GM23338 (cell line): Measurements from ENCODE around the gene CSNK1E. TPM values are rescaled to one million over a fixed set of nuclear protein-coding genes. Genes with fewer than 3 reads are reported as not detected.

ENCODE experiments used
- ATAC-seq: fragments of 200-7000 bp; cut with Tn5 transposase; 3 replicates; pipeline ENCODE4 v1.9.1; 2020
- DNase-seq: peaks from one replicate; pipeline ENCODE4 v3.0.0-alpha.2; 2015; ENCODE audit warnings: low spot score
- H2AFZ ChIP-seq: fragments of 200-600 bp; sonication (generic); 2 replicates; pipeline ENCODE4 v1.8.0; 2016; ENCODE audit warnings: antibody characterized with exemption, mild to moderate bottlenecking, moderate library complexity
- H3F3A ChIP-seq: fragments of 200-600 bp; sonication (generic); replicated peaks from 2 replicates; pipeline ENCODE4 v1.8.0; 2017; ENCODE audit warnings: antibody characterized with exemption, mixed run types, low read depth
- H3K27ac ChIP-seq: fragments of 200-600 bp; sonication (generic); 2 replicates; pipeline ENCODE4 v1.6.1; 2016; ENCODE audit warnings: low read depth
- H3K27me3 ChIP-seq: fragments of 200-600 bp; sonication (generic); 2 replicates; pipeline ENCODE4 v1.8.0; 2016; ENCODE audit warnings: mild to moderate bottlenecking, mixed run types, moderate library complexity; ENCODE audit not compliant: insufficient read depth
- H3K36me3 ChIP-seq: fragments of 200-600 bp; sonication (generic); 2 replicates; pipeline ENCODE4 v1.8.0; 2016; ENCODE audit warnings: mild to moderate bottlenecking; ENCODE audit not compliant: insufficient read depth
- H3K4me1 ChIP-seq: fragments of 200-600 bp; sonication (generic); 2 replicates; pipeline ENCODE4 v1.8.0; 2016; ENCODE audit warnings: mild to moderate bottlenecking, moderate library complexity; ENCODE audit not compliant: insufficient read depth
- H3K4me2 ChIP-seq: fragments of 200-600 bp; sonication (generic); 2 replicates; pipeline ENCODE4 v1.7.1; 2017; ENCODE audit warnings: mixed run types
- H3K4me3 ChIP-seq: fragments of 200-600 bp; sonication (generic); 2 replicates; pipeline ENCODE4 v1.6.1; 2016; ENCODE audit warnings: mixed run types
- H3K79me2 ChIP-seq: fragments of 200-600 bp; sonication (generic); replicated peaks from 2 replicates; pipeline ENCODE4 v1.8.0; 2017; ENCODE audit warnings: mild to moderate bottlenecking; ENCODE audit not compliant: insufficient read depth
- H3K9me2 ChIP-seq: fragments of 200-600 bp; sonication (generic); 2 replicates; pipeline ENCODE4 v1.8.0; 2017; ENCODE audit not compliant: insufficient read depth
- H4K20me1 ChIP-seq: fragments of 200-600 bp; sonication (generic); replicated peaks from 2 replicates; pipeline ENCODE4 v1.8.0; 2017; ENCODE audit warnings: mild to moderate bottlenecking; ENCODE audit not compliant: insufficient read depth
- H3K27ac Mint-ChIP-seq: 2 replicates; pipeline ENCODE4 v1.8.0; 2020; ENCODE audit warnings: inconsistent platforms, mild to moderate bottlenecking, moderate library complexity, mixed read lengths
- H3K27me3 Mint-ChIP-seq: 3 replicates; pipeline ENCODE4 v1.8.0; 2022; ENCODE audit warnings: low read depth, mild to moderate bottlenecking, moderate library complexity, mixed read lengths, inconsistent platforms; ENCODE audit not compliant: insufficient read depth, poor library complexity
- H3K36me3 Mint-ChIP-seq: 3 replicates; pipeline ENCODE4 v1.8.0; 2021; ENCODE audit warnings: low read depth, mild to moderate bottlenecking, inconsistent platforms, moderate library complexity, mixed read lengths
- H3K4me1 Mint-ChIP-seq: 3 replicates; pipeline ENCODE4 v1.8.0; 2020; ENCODE audit warnings: mild to moderate bottlenecking, inconsistent platforms, mixed read lengths
- H3K4me3 Mint-ChIP-seq: 3 replicates; pipeline ENCODE4 v1.8.0; 2021; ENCODE audit warnings: moderate library complexity, mild to moderate bottlenecking, inconsistent platforms, mixed read lengths
- H3K9me3 Mint-ChIP-seq: 3 replicates; pipeline ENCODE4 v1.8.0; 2020; ENCODE audit warnings: moderate library complexity, mild to moderate bottlenecking, inconsistent platforms, mixed read lengths
- ETS1 ChIP-seq: IDR thresholded peaks from 2 replicates; pipeline ENCODE4 v1.6.1; 2016; ENCODE audit warnings: antibody characterized with exemption
- EZH2phosphoT487 ChIP-seq: fragments of 200-600 bp; sonication (generic); IDR thresholded peaks from one replicate; pipeline ENCODE4 v1.8.1; 2018; ENCODE audit warnings: antibody characterized with exemption; ENCODE audit not compliant: unreplicated experiment
- JUNB ChIP-seq: IDR thresholded peaks from one replicate; pipeline ENCODE4 v1.6.1; 2016; ENCODE audit warnings: antibody characterized with exemption; ENCODE audit not compliant: unreplicated experiment
- NANOG ChIP-seq: IDR thresholded peaks from 2 replicates; pipeline ENCODE4 v1.6.1; 2016; ENCODE audit warnings: antibody characterized with exemption, borderline replicate concordance
- POLR2AphosphoS5 ChIP-seq: IDR thresholded peaks from 2 replicates; pipeline ENCODE4 v1.6.1; 2016; ENCODE audit warnings: antibody characterized with exemption, low read depth
- STAT1 ChIP-seq: IDR thresholded peaks from one replicate; pipeline ENCODE4 v1.6.1; 2016; ENCODE audit warnings: antibody characterized with exemption; ENCODE audit not compliant: unreplicated experiment
- ZNF114 ChIP-seq: fragments of 250-450 bp; sonication (Bioruptor Pico); IDR thresholded peaks from 2 replicates; pipeline ENCODE4 v1.5.0; 2020; ENCODE audit warnings: mild to moderate bottlenecking, moderate library complexity
- polyA plus RNA-seq: library from polyadenylated mRNA; unstranded; fragments of >200 nt; fragmentation: Nextera tagmentation; extraction: Ambion mirVana; gene quantifications from 2 replicates; pipeline ENCODE4 v1.2.1, GENCODE V29; 2016
- total RNA-seq: library from RNA; depleted of rRNA; stranded (reverse); fragments of >200 nt; shearing (Covaris generic); gene quantifications from 2 replicates; pipeline ENCODE4 v1.2.3, GENCODE V29; 2014
- TF ChIP-seq, protein P1 (sequence below): IDR thresholded peaks from one replicate; pipeline ENCODE4 v1.6.1; 2018; ENCODE audit warnings: antibody characterized with exemption; ENCODE audit not compliant: unreplicated experiment
- TF ChIP-seq, protein P2 (sequence below): fragments of 250-450 bp; sonication (Bioruptor Pico); IDR thresholded peaks from 2 replicates; pipeline ENCODE4 v1.5.0; 2020; ENCODE audit warnings: mild to moderate bottlenecking, moderate library complexity
- TF ChIP-seq, protein P3 (sequence below), 2 experiments: fragments of 200-600 bp in 1 of 2; sonication (generic) in 1 of 2; conservative IDR thresholded peaks; 2 replicates each; pipeline versions ENCODE4 v1.5.1 to v1.6.1; 2016 to 2017; ENCODE audit warnings: antibody characterized with exemption in 2 of 2, low read depth in 2 of 2, mild to moderate bottlenecking in 2 of 2, moderate library complexity in 1 of 2

Gene CSNK1E
- total and polyA plus RNA-seq, 2 experiments from 2014 or later, result 180 to 259 TPM

- Histone ChIP-seq H3K27me3 (no peaks in the 10 kb centered on the region), H3K4me2 (no peak overlapping the region), H3K79me2 (peaks cover 77% of the 10 kb centered on the region), H3K27ac (peak overlapping the region; percentile 32; the same call in 1 of the 2 replicates), H3K4me1 (no peaks in the 10 kb centered on the region), H3K36me3 (no peaks in the 10 kb centered on the region), H3F3A (no peaks in the 10 kb centered on the region), H3K4me3 (no peak overlapping the region), H3K9me2 (no peaks in the 10 kb centered on the region), H4K20me1 (peaks cover 29% of the 10 kb centered on the region), H2AFZ (no peak overlapping the region)
- peaks cover 6% of the 10 kb centered on the region for H3K27me3 Mint-ChIP-seq
- H3K36me3 Mint-ChIP-seq, result peaks cover 19% of the 10 kb centered on the region
- DNase-seq (no peak), ATAC-seq (no peak)
- H3K27ac Mint-ChIP-seq, result no peak overlapping the region
- H3K4me1 Mint-ChIP-seq, result no peaks in the 10 kb centered on the region; the same call in 2 of the 3 replicates
- TF ChIP-seq JUNB (no peak), POLR2AphosphoS5 (no peak), EZH2phosphoT487 (no peak), ETS1 (no peak), ZNF114 (CRISPR knock-in tag) (no peak), NANOG (no peak), STAT1 (no peak)
- TF ChIP-seq, protein P1, sequence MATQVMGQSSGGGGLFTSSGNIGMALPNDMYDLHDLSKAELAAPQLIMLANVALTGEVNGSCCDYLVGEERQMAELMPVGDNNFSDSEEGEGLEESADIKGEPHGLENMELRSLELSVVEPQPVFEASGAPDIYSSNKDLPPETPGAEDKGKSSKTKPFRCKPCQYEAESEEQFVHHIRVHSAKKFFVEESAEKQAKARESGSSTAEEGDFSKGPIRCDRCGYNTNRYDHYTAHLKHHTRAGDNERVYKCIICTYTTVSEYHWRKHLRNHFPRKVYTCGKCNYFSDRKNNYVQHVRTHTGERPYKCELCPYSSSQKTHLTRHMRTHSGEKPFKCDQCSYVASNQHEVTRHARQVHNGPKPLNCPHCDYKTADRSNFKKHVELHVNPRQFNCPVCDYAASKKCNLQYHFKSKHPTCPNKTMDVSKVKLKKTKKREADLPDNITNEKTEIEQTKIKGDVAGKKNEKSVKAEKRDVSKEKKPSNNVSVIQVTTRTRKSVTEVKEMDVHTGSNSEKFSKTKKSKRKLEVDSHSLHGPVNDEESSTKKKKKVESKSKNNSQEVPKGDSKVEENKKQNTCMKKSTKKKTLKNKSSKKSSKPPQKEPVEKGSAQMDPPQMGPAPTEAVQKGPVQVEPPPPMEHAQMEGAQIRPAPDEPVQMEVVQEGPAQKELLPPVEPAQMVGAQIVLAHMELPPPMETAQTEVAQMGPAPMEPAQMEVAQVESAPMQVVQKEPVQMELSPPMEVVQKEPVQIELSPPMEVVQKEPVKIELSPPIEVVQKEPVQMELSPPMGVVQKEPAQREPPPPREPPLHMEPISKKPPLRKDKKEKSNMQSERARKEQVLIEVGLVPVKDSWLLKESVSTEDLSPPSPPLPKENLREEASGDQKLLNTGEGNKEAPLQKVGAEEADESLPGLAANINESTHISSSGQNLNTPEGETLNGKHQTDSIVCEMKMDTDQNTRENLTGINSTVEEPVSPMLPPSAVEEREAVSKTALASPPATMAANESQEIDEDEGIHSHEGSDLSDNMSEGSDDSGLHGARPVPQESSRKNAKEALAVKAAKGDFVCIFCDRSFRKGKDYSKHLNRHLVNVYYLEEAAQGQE, result no peak
- TF ChIP-seq, protein P2, sequence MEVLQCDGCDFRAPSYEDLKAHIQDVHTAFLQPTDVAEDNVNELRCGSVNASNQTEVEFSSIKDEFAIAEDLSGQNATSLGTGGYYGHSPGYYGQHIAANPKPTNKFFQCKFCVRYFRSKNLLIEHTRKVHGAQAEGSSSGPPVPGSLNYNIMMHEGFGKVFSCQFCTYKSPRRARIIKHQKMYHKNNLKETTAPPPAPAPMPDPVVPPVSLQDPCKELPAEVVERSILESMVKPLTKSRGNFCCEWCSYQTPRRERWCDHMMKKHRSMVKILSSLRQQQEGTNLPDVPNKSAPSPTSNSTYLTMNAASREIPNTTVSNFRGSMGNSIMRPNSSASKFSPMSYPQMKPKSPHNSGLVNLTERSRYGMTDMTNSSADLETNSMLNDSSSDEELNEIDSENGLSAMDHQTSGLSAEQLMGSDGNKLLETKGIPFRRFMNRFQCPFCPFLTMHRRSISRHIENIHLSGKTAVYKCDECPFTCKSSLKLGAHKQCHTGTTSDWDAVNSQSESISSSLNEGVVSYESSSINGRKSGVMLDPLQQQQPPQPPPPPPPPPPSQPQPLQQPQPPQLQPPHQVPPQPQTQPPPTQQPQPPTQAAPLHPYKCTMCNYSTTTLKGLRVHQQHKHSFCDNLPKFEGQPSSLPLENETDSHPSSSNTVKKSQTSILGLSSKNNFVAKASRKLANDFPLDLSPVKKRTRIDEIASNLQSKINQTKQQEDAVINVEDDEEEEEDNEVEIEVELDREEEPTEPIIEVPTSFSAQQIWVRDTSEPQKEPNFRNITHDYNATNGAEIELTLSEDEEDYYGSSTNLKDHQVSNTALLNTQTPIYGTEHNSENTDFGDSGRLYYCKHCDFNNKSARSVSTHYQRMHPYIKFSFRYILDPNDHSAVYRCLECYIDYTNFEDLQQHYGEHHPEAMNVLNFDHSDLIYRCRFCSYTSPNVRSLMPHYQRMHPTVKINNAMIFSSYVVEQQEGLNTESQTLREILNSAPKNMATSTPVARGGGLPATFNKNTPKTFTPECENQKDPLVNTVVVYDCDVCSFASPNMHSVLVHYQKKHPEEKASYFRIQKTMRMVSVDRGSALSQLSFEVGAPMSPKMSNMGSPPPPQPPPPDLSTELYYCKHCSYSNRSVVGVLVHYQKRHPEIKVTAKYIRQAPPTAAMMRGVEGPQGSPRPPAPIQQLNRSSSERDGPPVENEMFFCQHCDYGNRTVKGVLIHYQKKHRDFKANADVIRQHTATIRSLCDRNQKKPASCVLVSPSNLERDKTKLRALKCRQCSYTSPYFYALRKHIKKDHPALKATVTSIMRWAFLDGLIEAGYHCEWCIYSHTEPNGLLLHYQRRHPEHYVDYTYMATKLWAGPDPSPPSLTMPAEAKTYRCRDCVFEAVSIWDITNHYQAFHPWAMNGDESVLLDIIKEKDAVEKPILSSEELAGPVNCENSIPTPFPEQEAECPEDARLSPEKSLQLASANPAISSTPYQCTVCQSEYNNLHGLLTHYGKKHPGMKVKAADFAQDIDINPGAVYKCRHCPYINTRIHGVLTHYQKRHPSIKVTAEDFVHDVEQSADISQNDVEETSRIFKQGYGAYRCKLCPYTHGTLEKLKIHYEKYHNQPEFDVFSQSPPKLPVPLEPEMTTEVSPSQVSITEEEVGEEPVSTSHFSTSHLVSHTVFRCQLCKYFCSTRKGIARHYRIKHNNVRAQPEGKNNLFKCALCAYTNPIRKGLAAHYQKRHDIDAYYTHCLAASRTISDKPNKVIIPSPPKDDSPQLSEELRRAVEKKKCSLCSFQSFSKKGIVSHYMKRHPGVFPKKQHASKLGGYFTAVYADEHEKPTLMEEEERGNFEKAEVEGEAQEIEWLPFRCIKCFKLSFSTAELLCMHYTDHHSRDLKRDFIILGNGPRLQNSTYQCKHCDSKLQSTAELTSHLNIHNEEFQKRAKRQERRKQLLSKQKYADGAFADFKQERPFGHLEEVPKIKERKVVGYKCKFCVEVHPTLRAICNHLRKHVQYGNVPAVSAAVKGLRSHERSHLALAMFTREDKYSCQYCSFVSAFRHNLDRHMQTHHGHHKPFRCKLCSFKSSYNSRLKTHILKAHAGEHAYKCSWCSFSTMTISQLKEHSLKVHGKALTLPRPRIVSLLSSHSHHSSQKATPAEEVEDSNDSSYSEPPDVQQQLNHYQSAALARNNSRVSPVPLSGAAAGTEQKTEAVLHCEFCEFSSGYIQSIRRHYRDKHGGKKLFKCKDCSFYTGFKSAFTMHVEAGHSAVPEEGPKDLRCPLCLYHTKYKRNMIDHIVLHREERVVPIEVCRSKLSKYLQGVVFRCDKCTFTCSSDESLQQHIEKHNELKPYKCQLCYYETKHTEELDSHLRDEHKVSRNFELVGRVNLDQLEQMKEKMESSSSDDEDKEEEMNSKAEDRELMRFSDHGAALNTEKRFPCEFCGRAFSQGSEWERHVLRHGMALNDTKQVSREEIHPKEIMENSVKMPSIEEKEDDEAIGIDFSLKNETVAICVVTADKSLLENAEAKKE, result no peak
- TF ChIP-seq, protein P3, sequence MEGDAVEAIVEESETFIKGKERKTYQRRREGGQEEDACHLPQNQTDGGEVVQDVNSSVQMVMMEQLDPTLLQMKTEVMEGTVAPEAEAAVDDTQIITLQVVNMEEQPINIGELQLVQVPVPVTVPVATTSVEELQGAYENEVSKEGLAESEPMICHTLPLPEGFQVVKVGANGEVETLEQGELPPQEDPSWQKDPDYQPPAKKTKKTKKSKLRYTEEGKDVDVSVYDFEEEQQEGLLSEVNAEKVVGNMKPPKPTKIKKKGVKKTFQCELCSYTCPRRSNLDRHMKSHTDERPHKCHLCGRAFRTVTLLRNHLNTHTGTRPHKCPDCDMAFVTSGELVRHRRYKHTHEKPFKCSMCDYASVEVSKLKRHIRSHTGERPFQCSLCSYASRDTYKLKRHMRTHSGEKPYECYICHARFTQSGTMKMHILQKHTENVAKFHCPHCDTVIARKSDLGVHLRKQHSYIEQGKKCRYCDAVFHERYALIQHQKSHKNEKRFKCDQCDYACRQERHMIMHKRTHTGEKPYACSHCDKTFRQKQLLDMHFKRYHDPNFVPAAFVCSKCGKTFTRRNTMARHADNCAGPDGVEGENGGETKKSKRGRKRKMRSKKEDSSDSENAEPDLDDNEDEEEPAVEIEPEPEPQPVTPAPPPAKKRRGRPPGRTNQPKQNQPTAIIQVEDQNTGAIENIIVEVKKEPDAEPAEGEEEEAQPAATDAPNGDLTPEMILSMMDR (conservative IDR thresholded peaks at IDR 0.05; ENCODE audit: low read depth in 2 of 2), result no peak
- no peak overlapping the region for H3K4me3 Mint-ChIP-seq
- H3K9me3 Mint-ChIP-seq, result no peaks in the 10 kb centered on the region
Measured at GRCh38 chr22:38250643-38251340, 66.4 kb downstream of the CSNK1E start.
